Fibroblast of peridontal ligament (primary cell): ENCODE measurements around the gene WDFY1.
A peak's percentile ranks its signal among the peaks of the same experiment; 100 is the strongest.

Source experiments
- DNase-seq: peaks from one replicate; pipeline ENCODE4 v3.0.0-alpha.2; 2010; ENCODE audit errors: extremely low read depth

Gene WDFY1

GRCh38 chr2:223930103-223930976 is 14.8 kb downstream of the WDFY1 start:
- no peak for DNase-seq

- no peak for DNase-seq
These were observed 15.5 kb downstream of the WDFY1 start for GRCh38 chr2:223929571-223930102.

GRCh38 chr2:223928113-223929006 is 16.8 kb downstream of the WDFY1 start:
- DNase-seq, result no peak

- peak; percentile 61 for DNase-seq
These were observed 20.0 kb downstream of the WDFY1 start for GRCh38 chr2:223925106-223925505.

- no peak for DNase-seq
These were observed 21.2 kb downstream of the WDFY1 start for GRCh38 chr2:223923976-223924375.

- no peak for DNase-seq
These were observed 22.8 kb downstream of the WDFY1 start for GRCh38 chr2:223922308-223922707.

- no peak for DNase-seq
These were observed 23.9 kb downstream of the WDFY1 start for GRCh38 chr2:223921204-223921603.

GRCh38 chr2:223920109-223920508 is 25.0 kb downstream of the WDFY1 start:
- DNase-seq, result no peak

- DNase-seq, result no peak
These were observed 26.4 kb downstream of the WDFY1 start for GRCh38 chr2:223918671-223919134.

GRCh38 chr2:223916181-223916920 is 28.8 kb downstream of the WDFY1 start:
- no peak for DNase-seq

- no peak for DNase-seq
These were observed 30.1 kb downstream of the WDFY1 start for GRCh38 chr2:223915071-223915470.

GRCh38 chr2:223914324-223914723 is 30.8 kb downstream of the WDFY1 start:
- DNase-seq, result peak; percentile 80

GRCh38 chr2:223909001-223909741 is 36.0 kb downstream of the WDFY1 start:
- DNase-seq, result no peak

- no peak for DNase-seq
These were observed 36.7 kb downstream of the WDFY1 start for GRCh38 chr2:223908304-223908998.

GRCh38 chr2:223905996-223906395 is 39.1 kb downstream of the WDFY1 start:
- no peak for DNase-seq

- no peak for DNase-seq
These were observed 43.3 kb downstream of the WDFY1 start for GRCh38 chr2:223901854-223902253.

- DNase-seq, result no peak
These were observed 43.8 kb downstream of the WDFY1 start for GRCh38 chr2:223901311-223901710.

- no peak for DNase-seq
These were observed 44.6 kb downstream of the WDFY1 start for GRCh38 chr2:223900531-223900930.

- DNase-seq, result no peak
These were observed 45.1 kb downstream of the WDFY1 start for GRCh38 chr2:223900066-223900465.

GRCh38 chr2:223897669-223898330 is 47.3 kb downstream of the WDFY1 start:
- no peak for DNase-seq
